ENCODE data around the gene CARHSP1. TPM values are rescaled to one million over a fixed set of nuclear protein-coding genes. Genes with fewer than 3 reads are reported as not detected.

Gene CARHSP1
- total RNA-seq, 1 donor from 2014 or later = 237 TPM

DNA sequence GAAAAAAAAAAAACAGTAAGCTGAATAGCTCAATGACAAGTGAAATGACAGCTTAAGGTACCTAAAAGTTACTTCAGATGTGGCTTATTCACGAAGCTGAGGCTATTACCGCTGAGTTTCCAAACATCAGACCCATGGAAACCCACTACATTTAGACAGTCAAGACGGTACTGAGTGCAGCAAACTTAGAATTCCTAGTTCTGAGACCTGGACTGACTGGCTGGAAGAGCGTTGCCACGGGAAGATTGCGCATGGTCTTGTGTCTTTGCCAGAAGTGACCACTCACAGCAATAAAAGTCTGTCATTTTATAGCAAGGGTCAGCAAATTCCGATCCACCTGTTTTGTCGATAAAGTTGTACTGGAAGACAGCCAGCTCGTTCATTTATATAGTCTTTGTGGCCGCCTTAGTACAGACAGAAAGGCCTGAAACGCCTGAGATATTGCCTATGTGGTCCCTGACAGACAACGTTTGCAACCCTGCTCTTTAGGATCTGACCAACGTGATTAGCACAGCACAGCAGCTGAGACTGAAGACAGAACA, 32.6 kb upstream of the CARHSP1 start:
- H3K4me3 ChIP-seq (ENCODE audit: low read depth, low read length) = no peak overlapping the region
- TF ChIP-seq, protein P1, sequence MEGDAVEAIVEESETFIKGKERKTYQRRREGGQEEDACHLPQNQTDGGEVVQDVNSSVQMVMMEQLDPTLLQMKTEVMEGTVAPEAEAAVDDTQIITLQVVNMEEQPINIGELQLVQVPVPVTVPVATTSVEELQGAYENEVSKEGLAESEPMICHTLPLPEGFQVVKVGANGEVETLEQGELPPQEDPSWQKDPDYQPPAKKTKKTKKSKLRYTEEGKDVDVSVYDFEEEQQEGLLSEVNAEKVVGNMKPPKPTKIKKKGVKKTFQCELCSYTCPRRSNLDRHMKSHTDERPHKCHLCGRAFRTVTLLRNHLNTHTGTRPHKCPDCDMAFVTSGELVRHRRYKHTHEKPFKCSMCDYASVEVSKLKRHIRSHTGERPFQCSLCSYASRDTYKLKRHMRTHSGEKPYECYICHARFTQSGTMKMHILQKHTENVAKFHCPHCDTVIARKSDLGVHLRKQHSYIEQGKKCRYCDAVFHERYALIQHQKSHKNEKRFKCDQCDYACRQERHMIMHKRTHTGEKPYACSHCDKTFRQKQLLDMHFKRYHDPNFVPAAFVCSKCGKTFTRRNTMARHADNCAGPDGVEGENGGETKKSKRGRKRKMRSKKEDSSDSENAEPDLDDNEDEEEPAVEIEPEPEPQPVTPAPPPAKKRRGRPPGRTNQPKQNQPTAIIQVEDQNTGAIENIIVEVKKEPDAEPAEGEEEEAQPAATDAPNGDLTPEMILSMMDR (conservative IDR thresholded peaks at IDR 0.05; ENCODE audit: low read depth, low read length) = no peak
- DNase-seq (ENCODE audit: low read depth) = no peak

DNA sequence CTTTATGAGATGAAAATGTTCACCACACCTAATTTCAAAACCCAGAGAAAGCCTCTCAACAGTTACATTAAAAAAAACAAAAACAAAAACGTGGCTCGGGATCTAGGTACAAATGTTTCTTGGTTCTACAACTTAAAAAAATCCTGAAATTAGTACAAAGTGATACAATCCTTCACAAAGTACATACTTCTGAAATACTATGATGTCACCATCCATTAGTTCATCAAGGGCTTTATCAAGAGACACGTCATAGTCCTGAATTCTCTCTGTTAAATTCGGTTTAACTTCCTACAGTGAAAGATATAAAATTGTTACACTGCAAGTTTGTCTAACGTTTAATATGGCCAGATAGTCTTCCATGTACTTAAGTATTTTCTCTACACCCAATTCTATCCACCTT, 31.5 kb upstream of the CARHSP1 start:
- no peak for DNase-seq (ENCODE audit: low read depth)
- H3K4me3 ChIP-seq (ENCODE audit: low read depth, low read length) = no peak overlapping the region
- TF ChIP-seq, protein P1 (conservative IDR thresholded peaks at IDR 0.05; ENCODE audit: low read depth, low read length) = no peak

DNA sequence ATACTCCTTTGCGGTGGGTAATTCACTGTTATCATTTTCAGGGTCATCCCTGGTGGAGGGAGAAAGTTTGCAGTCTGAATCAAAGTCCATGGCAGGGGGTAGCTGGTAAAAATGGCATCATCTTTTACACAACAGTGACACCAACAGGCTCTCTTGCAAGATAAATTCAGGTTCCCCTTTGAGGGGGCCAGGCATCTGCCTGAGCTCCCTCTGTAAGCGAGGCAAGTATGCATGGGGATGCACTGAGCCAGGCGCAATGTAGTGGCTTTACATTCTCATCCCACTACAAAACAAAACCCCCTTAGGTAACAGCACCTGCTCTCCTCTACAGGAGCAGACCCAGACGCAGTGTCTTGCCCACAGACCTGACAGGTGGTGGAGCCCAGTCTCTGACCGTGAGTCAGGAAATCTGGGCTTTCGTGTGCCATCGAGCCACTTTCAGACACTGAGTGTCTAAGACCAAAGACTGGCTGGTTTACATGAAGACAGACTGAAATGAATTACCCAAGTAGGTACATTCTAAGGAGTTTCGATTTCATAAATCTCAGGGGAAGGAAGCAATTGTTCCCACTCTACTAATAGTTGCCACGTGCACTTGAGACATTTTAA, 31.0 kb upstream of the CARHSP1 start:
- no peak for DNase-seq (ENCODE audit: low read depth)
- TF ChIP-seq, protein P1 (conservative IDR thresholded peaks at IDR 0.05; ENCODE audit: low read depth, low read length) = no peak

DNA sequence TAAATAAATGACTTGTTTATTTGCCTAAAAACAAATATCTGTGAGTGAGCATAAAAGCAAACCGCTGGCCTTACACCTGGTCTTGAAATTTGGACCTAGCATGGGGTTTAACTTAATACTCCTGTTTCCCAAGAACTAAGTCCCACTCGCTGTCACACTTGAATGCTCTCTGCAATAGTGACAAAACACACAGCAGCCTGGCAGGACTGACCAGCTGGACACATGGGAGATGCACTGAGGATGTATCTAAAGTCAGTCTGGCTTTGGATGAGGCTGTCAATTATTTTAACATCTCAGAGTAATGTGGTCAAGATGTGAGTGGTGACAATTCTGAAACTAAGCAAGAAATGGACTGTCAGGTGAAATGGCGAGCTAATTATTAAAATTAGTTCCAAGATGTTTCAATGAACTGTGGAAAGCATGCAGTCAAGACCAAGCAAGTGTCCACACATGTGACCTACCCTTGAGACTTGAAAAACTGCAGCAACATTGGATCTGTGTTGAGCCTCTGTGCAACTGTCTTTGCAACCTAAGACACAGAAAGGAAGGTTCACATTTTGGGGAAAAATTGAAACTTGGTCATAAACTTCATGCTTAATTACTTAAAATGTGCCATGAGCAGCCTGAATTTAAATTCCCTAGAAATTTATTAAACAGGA, 30.0 kb upstream of the CARHSP1 start:
- DNase-seq (ENCODE audit: low read depth) = no peak
- TF ChIP-seq, protein P1 (conservative IDR thresholded peaks at IDR 0.05; ENCODE audit: low read depth, low read length) = no peak
- H3K4me3 ChIP-seq (ENCODE audit: low read depth, low read length) = no peak overlapping the region

More for the DNA sequence above, 31.0 kb upstream of the CARHSP1 start:
- no peak overlapping the region for H3K4me3 ChIP-seq (ENCODE audit: low read depth, low read length)

DNA sequence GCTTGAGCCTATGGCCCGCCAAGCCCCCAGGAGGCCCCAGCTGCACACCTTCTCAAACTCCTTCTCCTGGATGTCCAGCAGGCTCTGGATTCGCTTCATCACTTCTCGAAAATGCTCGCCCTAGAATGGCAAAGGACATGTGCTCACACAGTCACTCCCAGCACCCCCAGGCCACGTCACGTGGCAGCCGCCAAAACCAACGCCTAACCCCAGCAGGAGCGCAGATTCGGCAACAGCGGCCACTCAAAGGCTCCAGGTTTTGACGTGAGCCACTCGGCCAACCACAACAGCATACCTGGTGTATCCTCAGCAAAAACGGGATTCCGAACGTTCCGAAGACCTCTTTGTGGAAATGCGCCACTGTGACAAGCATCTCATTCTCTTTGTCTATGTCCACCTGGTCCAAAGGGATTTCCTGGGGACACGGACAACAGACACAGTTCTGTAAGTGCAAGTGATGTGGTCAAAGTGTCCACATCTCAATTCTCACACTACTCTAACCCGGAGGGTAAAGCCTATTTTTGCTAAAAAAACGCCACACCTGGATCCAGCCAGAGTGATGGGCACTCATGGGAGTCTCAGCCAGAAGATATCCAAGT, 26.0 kb upstream of the CARHSP1 start:
- no peak overlapping the region for H3K4me3 ChIP-seq (ENCODE audit: low read depth, low read length)
- TF ChIP-seq, protein P1 (conservative IDR thresholded peaks at IDR 0.05; ENCODE audit: low read depth, low read length) = no peak
- DNase-seq (ENCODE audit: low read depth) = no peak

DNA sequence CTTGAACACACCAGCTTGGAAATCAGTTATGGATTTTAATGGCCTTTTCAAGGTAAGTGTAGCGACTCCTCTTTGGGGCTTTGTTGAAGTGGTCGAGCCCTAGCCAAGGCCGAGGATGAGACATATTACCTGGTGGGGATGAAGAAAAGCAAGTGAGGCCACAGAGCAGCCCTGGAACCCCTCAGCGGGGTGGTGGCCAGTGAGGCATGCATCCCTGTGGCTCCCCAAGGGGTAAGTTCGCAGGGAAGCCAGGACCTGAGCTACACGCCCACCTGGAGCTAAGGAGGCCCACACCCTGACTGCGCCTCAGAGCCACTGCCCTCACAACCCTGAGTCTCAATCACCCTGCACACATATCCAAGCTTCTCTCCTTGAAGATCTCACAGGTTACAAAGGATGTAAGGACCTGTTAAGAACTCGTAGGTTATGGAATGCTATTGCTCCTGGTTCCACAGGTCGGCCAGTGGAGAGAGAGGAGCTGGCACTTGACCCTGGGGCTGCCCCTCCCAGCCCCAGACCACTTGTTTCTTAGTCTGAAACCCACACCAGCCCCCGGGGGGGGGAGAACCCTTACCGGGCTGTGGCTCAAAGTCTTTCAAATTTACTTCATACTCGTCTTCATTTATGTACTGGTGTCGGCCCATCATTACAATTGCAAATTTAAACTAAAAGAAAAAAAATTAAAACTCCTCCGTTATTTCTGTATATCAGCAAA, 25.3 kb upstream of the CARHSP1 start:
- TF ChIP-seq, protein P1 (conservative IDR thresholded peaks at IDR 0.05; ENCODE audit: low read depth, low read length) = no peak

More for the DNA sequence above, 25.3 kb upstream of the CARHSP1 start:
- H3K4me3 ChIP-seq (ENCODE audit: low read depth, low read length) = no peak overlapping the region
- DNase-seq (ENCODE audit: low read depth) = no peak
